OCI-M2 (cell line): Measurements from ENCODE around the gene TTC39A.
"Not testable (repeated sequence)": the region's sequence is repeated elsewhere in the genome, so short reads cannot be mapped to it uniquely, and the experiment has no call there.

ENCODE experiments used
- DNase-seq: peaks from one replicate; lab custom pipeline; 2025; ENCODE audit not compliant: unreplicated experiment; lab: John Stamatoyannopoulos, UW

TTC39A gene

DNA sequence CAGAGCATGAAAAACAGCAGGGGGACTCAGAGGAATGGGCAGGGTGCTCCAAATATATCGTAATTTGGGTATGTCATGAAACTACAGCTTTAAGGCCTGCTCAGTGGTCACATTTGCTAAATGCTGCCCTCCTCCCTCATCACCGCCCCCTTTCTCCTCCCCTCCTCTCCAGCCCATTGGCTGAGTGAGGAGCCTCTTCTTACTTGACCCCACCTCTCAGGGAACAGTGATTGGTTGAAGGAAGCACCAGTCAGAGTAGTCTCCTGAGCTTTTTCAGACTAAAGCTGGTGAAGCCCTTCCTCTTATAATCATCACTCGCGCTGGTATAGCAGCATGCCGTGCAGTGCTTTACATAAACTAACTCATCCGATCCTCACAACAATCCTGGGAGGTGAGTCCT is 10.0 kb upstream of the TTC39A start:
- no peak for DNase-seq

DNA sequence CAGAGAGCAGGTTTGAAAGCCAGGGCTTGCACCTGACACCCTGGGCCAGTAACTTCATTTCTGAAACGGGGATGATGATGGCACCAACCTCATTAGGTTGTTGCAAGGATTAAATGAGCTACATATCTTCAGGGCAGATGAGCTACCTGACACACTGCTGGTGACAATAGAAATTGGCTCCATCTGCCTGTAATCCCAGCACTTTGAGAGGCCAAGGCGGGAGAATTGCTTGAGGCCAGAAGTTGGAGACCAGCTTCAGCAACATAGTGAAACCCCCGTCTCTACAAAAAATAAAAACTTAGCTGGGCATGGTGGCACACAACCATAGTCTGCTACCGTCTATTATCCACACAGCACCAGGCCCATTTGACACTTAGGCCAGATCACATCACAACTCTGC is 6.3 kb upstream of the TTC39A start:
- DNase-seq: no peak

DNA sequence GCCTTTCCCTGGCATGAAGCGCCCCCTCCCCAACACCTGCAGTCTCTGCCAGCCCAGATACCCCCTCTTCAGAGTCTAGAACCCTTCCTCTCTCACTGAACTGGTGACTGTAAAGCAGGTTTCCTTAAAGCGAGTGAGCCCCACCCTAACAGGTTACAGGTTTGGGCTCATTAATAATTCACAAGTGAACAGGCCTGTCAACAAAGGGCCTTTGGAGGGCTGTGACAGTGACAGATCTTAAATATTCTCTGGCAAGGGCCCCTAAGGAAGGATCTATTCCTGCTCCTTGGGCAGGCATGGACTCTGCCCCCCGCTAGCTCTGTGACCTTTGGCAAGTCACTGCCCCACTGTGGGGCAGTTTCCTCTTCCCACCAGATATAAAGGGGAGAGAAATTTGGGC is 5.6 kb upstream of the TTC39A start:
- no peak for DNase-seq

DNA sequence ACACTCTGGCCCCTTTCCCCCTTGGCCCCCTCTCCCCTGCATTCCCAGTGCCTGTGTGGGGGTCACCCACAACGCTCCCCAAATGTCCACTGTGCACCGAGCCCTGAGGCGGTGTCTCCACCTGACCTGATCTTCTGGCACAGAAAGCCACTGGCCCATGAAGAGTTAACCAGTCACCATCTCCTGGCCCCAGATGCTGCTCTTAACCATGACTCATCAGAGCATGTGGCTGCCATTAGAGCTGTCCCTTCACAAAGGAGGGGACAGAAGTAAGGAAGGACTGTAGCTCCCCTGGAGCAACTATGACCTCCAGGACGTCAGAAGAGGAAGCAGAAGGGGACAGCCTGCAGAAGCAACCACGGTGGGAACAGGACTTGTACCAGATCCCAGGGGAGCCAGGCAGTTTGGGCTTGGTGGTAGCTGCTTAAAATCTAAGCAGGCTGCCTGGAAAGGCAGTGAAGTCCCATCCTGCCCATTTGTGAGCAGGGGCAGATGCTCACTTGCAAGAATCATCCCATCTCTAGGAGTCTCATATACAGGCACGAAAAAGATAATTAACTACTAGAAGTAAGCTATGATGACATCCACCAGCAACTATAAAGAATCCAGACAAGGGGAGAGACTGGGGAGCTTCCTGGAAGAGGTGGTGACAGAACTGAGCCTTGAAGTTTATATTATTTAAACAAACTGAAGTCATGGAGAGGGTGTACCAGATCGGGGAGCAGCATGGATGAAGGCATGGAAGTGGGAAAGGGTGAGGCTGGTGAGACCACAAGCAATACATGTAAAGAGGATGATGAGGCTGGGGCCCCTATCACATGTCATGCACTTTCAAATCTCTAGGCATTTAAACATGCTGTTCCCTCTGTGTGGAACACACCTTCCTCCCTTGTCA is 1.1 kb upstream of the TTC39A start:
- no peak for DNase-seq

DNA sequence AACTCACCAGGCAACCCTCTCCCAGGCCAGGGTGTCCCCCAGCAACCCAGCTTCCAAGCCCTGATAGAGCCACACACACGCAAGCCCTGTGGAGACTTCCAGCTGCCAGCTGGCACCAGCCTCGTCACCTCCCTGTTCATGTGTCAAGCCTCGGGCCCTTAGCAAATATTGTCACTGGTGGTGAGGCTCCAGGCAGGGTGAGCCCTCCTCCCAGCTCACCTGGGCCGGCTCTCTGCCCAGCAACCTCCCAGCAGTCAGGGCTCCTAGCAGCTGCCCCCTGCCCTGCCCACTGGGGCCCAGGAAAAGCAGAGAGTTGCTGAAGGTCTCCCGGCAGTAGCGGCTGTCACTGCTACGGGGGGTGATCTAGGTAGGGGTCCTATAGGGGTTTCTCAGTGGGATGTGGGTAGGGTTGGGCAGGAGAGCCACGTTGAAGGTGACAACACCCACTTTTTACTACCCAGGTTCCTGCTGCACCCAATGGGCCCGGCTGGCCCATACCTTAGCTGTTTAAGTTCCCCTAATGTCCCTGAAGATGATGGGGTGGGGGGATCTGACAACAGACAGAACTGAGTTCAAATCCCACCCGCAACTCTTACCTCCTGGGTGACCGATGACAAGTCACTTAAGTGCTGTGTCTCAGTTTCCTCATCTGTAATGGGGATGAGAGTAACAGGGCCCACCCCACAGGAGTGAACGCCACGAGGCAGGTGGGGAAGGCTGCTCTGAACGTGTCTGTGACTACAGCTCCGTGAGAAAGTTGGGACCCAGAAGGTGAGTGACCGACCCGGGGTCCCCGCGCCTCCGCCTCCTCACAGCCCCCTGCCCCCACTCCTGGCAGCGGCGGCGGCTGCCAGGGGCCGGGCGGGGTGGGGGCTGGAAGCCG is 678 bp downstream of the TTC39A start:
- no peak for DNase-seq

DNA sequence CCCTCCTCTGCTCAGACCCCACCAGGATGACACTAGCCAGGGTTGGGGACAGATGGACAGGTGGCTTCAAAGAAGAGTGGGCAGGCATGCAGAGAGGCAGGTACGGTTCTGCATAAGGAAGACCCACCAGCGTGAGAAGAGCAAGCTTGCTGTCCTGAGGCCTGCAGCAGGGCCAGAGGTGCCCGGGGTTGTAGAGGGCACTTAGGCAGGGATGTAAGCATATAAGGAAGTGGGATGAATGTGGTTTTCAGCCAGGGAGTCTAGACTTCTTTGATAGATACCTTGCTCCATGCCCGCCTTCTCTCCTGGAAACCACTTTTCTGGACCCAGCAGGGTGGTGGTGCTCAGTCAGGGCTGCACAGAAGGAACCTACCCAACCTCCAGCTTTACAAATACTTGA is 1.4 kb downstream of the TTC39A start:
- no peak for DNase-seq

DNA sequence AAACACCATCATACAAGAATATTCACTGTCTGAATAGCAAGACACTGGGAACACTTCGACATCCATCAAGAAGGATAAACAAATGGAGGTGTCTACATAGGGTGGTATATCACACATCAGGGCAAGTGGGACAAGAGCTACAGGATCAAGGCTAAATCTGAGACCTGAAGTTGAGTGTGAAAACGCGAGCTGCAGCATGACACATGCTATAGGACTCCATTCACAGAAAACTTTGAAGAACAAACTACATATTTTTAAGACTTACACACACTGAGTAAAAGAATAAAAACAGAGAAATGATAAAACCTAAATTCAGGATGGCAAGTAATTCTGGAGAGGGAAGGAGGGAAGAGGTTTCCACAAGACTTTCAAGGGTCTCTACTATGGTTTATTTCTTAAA is 2.1 kb downstream of the TTC39A start:
- DNase-seq: no peak

DNA sequence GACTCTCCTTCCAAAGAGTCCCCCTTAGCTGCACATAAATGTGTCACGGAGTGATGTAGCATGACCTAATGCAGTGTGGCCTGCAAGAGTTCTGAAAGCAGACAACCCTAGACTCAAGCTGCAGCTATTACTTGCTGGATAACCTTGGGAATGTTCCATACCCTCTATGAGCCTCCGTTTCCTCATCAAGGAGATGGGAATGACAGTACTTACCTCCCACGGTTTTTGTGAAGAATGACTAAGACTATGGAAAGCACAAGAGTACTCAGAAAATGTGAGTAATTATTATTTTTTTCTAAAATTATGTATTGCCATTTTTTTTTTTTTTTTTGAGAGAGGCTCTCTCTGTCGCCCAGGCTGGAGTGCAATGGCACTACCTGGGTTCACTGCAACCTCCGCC is 3.0 kb downstream of the TTC39A start:
- no peak for DNase-seq

DNA sequence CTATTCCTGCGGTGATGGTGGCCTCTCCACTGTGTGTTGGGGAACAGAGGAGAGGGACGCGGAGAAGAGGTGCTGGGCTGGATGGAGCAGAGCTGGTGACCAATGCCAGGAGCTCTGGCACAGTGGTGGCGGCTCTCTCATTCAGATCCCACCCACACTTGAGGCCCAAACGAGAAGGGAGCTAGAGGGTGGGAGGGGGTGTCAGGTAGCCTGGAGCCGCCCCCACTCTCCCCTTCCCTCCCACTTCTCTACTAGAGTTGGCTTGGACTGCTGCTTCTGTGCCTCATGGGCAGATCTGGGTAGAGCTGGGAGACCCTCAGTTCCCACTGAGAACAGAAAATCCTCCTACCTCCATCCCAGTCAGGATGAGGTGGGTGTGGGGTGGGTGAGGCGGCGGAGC is 3.5 kb downstream of the TTC39A start:
- no peak for DNase-seq

DNA sequence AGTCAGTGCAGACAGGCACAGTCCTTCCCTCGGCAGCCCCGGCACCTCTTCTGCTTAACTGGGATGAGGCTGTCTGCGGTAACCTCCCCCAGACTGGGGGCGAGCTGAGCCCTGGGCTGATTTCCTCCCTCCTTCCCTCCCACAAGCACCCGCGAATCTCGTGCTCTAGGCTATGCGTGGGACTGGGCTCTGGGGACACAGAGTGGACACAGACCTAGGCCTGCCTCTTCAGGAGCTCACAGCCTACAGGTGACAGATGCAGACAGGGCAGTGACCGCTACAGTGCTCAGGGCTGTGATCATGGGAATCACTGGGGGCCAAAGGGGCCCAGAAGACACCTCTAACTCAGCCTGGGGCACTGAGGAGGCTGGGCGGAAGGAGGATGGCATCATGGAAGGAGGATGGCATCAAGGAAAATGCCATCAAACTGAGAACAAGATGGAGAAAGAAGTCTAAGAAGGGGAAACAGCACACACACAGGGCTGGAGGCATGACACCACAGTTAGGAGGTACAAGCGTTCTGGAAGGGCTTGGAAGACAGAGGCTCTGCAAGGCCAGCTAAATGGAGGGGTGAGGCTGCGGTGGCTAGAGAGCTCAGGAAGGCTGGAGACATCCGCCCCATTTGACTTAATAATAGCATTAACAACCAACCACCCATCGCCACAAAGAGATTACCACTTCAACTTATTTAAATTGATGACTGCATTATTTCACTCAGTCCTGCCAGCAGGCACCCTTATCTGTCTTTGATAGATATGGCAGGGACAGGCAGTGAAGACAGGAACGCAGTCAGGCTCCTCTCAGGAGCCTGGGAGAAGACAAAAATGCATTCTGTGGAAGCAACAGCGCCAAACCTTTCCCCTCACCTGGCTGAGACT is 4.2 kb downstream of the TTC39A start:
- DNase-seq: no peak

DNA sequence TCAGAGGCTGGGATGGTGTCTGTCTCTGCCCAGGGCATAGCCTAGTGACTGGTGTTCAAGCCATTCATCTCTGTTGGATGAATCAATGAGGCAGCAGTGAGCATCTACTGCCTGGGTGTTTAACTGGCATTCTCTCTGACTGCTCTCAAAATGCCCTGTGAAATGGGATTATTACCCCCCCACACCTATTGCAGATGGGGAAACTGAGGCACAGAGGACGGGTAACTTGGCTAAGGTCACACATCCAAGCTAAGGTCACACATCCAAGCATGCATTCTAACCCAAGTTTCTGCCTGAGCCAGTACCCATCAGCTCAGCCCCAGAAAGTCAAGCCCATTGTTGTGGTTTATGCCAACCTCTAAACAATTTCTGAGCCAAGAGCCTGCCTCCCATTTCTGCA is 5.0 kb downstream of the TTC39A start:
- no peak for DNase-seq

DNA sequence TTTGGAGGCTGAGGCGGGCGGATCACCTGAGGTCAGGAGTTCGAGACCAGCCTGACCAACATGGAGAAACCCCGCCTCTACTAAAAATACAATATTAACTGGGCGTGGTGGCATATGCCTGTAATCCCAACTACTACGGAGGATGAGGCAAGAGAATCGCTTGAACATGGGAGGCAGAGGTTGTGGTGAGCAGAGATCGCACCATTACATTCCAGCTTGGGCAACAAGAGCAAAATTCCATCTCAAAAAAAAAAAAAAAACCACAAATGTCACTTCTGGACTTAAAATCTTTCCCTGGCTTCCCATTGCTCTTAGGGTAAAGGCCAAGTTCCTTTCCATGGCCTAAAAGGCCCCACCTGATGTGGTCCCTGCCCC is 5.4 kb downstream of the TTC39A start:
- not testable (repeated sequence) for DNase-seq

DNA sequence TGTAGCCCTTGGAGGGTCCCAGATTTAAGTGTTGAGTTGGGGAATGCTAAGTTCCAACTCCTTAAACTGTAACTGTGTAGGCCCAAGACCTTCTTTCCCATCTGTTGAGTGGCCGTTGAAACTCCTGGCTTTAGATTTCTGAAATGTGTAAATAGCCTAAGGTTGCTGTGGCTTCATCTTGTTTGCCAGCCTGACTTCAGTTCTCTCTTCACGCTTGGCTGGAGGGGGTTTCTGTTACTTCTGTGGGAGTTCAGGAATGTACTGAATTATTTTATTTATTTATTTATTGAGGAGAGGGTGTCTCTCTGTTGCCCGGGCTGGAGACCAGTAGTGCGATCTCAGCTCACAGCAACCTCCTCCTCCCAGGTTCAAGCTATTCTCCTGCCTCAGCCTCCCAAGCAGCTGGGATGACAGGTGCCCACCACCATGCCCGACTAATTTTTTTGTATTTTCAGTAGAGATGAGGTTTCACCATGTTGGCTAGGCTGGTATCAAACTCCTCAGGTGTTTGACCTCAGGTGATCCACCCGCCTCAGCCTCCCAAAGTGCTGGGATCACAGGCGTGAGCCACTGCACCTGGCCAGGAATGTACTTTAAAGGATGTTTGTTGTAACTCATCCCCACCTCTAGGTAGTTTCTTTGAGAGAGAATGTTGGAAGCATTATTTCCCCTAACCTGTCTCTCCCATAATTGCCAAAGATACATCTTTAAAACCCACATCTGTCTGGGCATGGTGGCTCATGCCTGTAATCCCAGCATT is 5.9 kb downstream of the TTC39A start:
- no peak for DNase-seq

DNA sequence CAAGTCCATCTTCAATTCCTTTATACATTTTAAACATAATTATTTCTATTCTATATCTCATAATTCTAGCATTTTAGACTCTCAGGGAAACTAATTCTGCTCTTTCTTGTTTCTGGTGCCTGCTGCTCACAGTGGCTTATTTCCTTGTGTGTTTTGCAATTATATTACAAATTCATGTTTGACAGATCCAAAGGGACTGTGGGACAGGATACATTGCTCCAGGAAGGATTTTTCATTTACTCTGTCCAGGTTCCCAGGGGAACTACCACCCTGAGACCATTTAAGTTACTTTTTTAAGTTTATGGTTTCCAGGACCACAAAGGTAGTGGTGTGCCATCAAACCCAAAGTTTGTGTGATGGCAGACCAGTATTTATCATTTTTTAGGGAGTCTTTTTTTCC is 6.6 kb downstream of the TTC39A start:
- no peak for DNase-seq

DNA sequence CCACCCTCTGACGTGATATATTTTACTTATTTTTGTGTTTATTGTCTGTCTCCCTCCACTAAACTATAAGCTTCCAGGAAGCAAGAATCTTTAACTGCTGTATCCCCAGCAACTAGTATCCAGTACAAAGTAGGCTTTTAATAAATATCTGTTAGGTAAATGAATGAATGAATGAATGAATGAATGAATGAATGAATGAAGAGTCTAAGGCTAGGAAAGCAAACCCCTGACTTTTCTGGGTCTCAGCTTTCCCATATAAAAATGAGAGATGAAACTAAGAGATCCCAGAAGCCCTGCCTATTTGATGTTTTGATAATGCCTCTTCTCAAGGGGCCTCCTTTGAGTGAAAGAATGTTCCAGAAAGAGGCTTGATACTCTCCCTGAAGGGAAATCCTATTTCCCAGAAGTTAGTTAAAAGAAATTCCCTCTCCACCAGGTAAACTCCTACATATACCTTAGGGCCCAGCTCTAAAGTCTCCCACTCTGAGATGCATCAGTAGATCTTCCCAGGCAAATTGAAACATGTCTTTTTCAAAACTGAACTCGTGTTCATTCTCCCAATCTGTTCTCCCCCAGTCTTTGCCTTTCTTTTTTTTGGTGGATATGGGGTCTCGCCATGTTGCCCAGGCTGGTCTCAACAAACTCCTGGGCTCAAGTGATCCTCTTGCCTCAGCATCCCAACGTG is 7.8 kb downstream of the TTC39A start:
- DNase-seq: no peak

DNA sequence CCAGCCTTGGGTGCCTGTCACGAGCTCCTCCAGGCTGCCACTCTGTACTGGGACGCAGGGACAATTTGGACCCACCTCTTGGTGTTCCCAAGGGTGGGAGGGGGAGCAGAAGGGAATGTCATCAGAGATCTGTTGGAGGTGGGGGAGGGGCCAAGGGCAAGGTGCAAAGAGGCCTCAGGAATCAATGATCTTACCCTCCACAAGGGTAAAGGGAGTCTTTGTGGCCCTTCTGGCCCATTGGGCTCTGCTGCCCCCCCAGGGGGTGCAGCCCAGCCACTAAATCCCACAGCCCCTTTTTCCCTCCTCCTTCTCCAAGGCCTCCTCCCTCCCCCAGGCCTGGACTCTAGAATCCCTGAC is 8.5 kb downstream of the TTC39A start:
- no peak for DNase-seq

DNA sequence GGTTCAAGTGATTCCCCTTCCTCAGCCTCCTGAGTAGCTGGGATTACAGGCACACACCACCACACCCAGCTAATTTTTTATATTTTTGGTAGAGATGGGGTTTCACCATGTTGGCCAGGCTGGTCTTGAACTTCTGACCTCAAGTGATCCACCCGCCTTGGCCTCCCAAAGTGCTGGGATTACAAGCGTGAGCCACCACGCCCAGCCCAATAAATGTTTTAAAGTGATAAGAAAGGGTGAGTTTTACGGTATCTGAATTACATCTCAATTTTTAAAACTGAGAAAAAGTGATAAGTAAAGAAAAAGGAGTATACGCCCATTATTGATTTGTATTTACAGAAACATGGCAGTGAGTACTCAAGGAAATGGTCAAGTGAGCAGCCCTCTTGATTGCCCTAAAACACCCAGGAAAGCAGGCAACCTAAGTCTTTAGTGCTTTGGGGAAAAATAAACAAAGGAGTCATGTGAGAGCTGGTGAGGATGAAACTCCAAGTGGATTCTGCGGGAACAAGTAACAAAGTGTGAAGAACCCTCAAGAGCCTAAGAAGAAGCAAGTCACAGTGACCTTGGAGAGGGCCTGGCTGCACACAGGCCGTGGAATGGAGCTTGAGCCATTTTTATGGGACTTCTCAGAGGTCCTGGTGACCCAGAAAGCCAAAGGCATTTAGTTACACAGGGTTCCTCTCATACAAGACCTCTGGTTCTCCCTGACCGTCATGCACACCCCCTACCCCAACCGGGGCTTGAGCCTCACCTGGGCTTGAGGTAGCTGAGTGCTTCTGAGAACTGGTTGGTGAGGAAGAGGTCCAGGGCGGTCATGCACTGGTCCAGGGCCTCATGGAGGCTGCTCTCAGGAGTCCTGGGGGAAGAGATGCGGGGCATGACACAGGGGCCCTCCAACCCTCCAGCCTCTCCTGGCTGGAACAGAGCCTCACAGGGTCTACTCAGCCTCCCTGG is 9.1 kb downstream of the TTC39A start:
- DNase-seq: no peak

DNA sequence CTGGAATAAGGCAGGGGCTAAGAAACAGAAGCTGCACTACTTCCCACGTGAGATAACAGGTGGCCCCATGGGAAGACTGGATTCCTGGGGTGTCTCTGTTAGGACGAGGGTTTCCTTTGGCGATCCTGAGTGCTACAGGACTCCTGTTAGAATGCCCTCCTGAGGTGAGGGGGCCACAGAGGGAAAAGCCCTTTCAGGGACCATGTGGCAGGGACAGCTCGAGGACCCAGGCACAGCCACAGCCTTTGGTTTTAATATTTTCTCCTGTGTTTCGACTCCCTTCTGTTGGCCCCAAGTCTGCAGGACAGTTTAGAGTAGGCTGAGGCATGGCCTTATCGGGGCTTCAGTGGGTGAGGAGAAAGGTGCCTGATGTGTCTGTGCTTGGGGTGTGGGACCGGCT is 12.6 kb downstream of the TTC39A start:
- no peak for DNase-seq

DNA sequence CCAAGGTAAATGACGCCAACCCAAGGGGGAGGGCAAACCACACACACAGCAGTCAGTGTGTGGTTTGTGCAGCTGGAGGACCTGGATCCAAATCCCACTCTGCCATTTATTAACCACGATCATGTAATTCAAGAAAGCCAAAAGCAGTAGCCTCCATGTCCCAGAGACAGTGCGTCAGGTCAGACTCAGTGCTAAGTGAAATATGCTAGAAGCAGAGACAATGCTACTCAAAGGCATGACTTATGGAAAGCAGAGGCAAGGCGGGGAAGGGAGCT is 13.6 kb downstream of the TTC39A start:
- DNase-seq: no peak
